PC-9 (cell line): Measurements from ENCODE around the gene ATP10A. TPM values are rescaled to one million over a fixed set of nuclear protein-coding genes. Genes with fewer than 3 reads are reported as not detected.

Experiments
- BruUV-seq: library from RNA; stranded (reverse); fragments of 400-500 nt; replicated peaks from 2 replicates; lab custom pipeline; 2021; lab: Mats Ljungman, UMichigan
- CTCF ChIA-PET: fragments of 300-600 bp; sonication (Branson Sonifier 250); formaldehyde crosslinking; loops from one replicate; lab custom pipeline; 2022; ENCODE audit warnings: antibody characterized with exemption; lab: Charles Lee
- POLR2A ChIA-PET: fragments of 300-600 bp; sonication (Branson Sonifier 250); formaldehyde crosslinking; loops from one replicate; lab custom pipeline; 2022; ENCODE audit warnings: antibody characterized with exemption; ENCODE audit not compliant: unreplicated experiment; lab: Charles Lee
- DNase-seq, 2 experiments: peaks; one replicate each; pipeline versions ENCODE4 v3.0.0 to v3.0.0-alpha.2; 2015 to 2022; ENCODE audit warnings: mixed read lengths in 1 of 2
- H2AFZ ChIP-seq: fragments of 200-600 bp; sonication (generic); 2 replicates; pipeline ENCODE4 v1.8.1; 2017; ENCODE audit warnings: antibody characterized with exemption
- H3F3A ChIP-seq: fragments of 200-600 bp; sonication (generic); 2 replicates; pipeline ENCODE4 v1.8.1; 2017; ENCODE audit warnings: antibody characterized with exemption, mild to moderate bottlenecking, low read depth; ENCODE audit not compliant: insufficient read depth
- H3K27ac ChIP-seq: fragments of 200-600 bp; sonication (generic); 2 replicates; pipeline ENCODE4 v1.6.1; 2016; ENCODE audit warnings: mixed run types
- H3K27me3 ChIP-seq: fragments of 200-600 bp; sonication (generic); 2 replicates; pipeline ENCODE4 v1.6.1; 2016; ENCODE audit warnings: low read depth, mixed run types; ENCODE audit not compliant: insufficient read depth
- H3K36me3 ChIP-seq: fragments of 200-600 bp; sonication (generic); 2 replicates; pipeline ENCODE4 v1.6.1; 2016; ENCODE audit warnings: low read depth, mixed run types
- H3K4me1 ChIP-seq: fragments of 200-600 bp; sonication (generic); replicated peaks from 2 replicates; pipeline ENCODE4 v1.6.1; 2016; ENCODE audit warnings: mixed run types; ENCODE audit not compliant: insufficient read depth
- H3K4me2 ChIP-seq: fragments of 200-600 bp; sonication (generic); 2 replicates; pipeline ENCODE4 v1.6.1; 2017; ENCODE audit warnings: mixed run types
- H3K4me3 ChIP-seq: fragments of 200-600 bp; sonication (generic); 2 replicates; pipeline ENCODE4 v1.6.1; 2016; ENCODE audit warnings: mixed run types
- H3K79me2 ChIP-seq: fragments of 200-600 bp; sonication (generic); 2 replicates; pipeline ENCODE4 v1.6.1; 2017; ENCODE audit warnings: low read depth, mixed run types
- H3K9me2 ChIP-seq: fragments of 200-600 bp; sonication (generic); 2 replicates; pipeline ENCODE4 v1.8.1; 2017; ENCODE audit warnings: mild to moderate bottlenecking; ENCODE audit not compliant: insufficient read depth
- H3K9me3 ChIP-seq: fragments of 200-600 bp; sonication (generic); 2 replicates; pipeline ENCODE4 v1.8.1; 2016; ENCODE audit warnings: low read depth; ENCODE audit not compliant: insufficient read depth
- H4K20me1 ChIP-seq: fragments of 200-600 bp; sonication (generic); 2 replicates; pipeline ENCODE4 v1.8.1; 2017; ENCODE audit not compliant: insufficient read depth
- EZH2 ChIP-seq: fragments of 200-600 bp; sonication (generic); IDR thresholded peaks from 2 replicates; pipeline ENCODE4 v1.8.0; 2017; ENCODE audit warnings: antibody characterized with exemption, low read depth
- intact Hi-C: fragments of 100-400 bp; cut with micrococcal nuclease; formaldehyde crosslinking; loops from one replicate; pipeline ENCODE4 v1.10.0; 2022; ENCODE audit not compliant: unreplicated experiment
- total RNA-seq: library from RNA; stranded (reverse); gene quantifications from 2 replicates; pipeline ENCODE4 v1.2.3, GENCODE V29; 2021
- TF ChIP-seq, protein P1 (sequence below): fragments of 200-600 bp; sonication (generic); conservative IDR thresholded peaks from 2 replicates; pipeline ENCODE4 v1.6.1; 2017; ENCODE audit warnings: mixed run types, antibody characterized with exemption, mild to moderate bottlenecking, moderate library complexity

The ATP10A gene
- total RNA-seq, 1 experiment from 2014 or later = not detected

- no TSS peak for BruUV-seq
- TF ChIP-seq EZH2 = no peak
- TF ChIP-seq, protein P1, sequence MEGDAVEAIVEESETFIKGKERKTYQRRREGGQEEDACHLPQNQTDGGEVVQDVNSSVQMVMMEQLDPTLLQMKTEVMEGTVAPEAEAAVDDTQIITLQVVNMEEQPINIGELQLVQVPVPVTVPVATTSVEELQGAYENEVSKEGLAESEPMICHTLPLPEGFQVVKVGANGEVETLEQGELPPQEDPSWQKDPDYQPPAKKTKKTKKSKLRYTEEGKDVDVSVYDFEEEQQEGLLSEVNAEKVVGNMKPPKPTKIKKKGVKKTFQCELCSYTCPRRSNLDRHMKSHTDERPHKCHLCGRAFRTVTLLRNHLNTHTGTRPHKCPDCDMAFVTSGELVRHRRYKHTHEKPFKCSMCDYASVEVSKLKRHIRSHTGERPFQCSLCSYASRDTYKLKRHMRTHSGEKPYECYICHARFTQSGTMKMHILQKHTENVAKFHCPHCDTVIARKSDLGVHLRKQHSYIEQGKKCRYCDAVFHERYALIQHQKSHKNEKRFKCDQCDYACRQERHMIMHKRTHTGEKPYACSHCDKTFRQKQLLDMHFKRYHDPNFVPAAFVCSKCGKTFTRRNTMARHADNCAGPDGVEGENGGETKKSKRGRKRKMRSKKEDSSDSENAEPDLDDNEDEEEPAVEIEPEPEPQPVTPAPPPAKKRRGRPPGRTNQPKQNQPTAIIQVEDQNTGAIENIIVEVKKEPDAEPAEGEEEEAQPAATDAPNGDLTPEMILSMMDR = no peak
- H4K20me1 ChIP-seq = no peaks in the 10 kb centered on the region
- DNase-seq = no peak
- no peaks in the 10 kb centered on the region for H3K79me2 ChIP-seq
- no peak overlapping the region for H2AFZ ChIP-seq
- peaks cover 13% of the 10 kb centered on the region for H3K27me3 ChIP-seq
- no peaks in the 10 kb centered on the region for H3K36me3 ChIP-seq
- no peaks in the 10 kb centered on the region for H3K4me1 ChIP-seq
- ChIA-PET POLR2A (no interaction called here), CTCF (no interaction called here)
- H3K4me3 ChIP-seq = no peak overlapping the region
- no peak overlapping the region for H3K27ac ChIP-seq
- H3F3A ChIP-seq = no peaks in the 10 kb centered on the region
- intact Hi-C loops = no loop called here
- H3K9me3 ChIP-seq = no peaks in the 10 kb centered on the region
- H3K9me2 ChIP-seq = no peaks in the 10 kb centered on the region
- no peak overlapping the region for H3K4me2 ChIP-seq
Measured at GRCh38 chr15:25792128-25792527, 71.0 kb downstream of the ATP10A start.

- Histone ChIP-seq H3K4me1 (no peaks in the 10 kb centered on the region), H3K27ac (no peak overlapping the region), H3F3A (no peaks in the 10 kb centered on the region), H3K9me3 (no peaks in the 10 kb centered on the region), H3K79me2 (no peaks in the 10 kb centered on the region), H2AFZ (no peak overlapping the region), H3K4me3 (no peak overlapping the region), H3K36me3 (no peaks in the 10 kb centered on the region), H4K20me1 (no peaks in the 10 kb centered on the region), H3K4me2 (no peak overlapping the region), H3K9me2 (no peaks in the 10 kb centered on the region), H3K27me3 (peaks cover 9% of the 10 kb centered on the region; the same call in 1 of the 2 replicates)
- TF ChIP-seq, protein P1 = no peak
- no peak for TF ChIP-seq EZH2
- intact Hi-C loops = no loop called here
- BruUV-seq = no TSS peak
- DNase-seq = no peak
- ChIA-PET CTCF (no interaction called here), POLR2A (no interaction called here)
Measured at GRCh38 chr15:25790000-25790660, 73.0 kb downstream of the ATP10A start.

GRCh38 chr15:25789616-25789999 lies 73.5 kb downstream of the ATP10A start:
- Histone ChIP-seq H3F3A (no peaks in the 10 kb centered on the region), H3K79me2 (no peaks in the 10 kb centered on the region), H3K4me3 (no peak overlapping the region), H2AFZ (no peak overlapping the region), H3K36me3 (no peaks in the 10 kb centered on the region), H3K4me1 (no peaks in the 10 kb centered on the region), H3K9me2 (no peaks in the 10 kb centered on the region), H3K27me3 (peaks cover 9% of the 10 kb centered on the region; the same call in 1 of the 2 replicates), H3K9me3 (no peaks in the 10 kb centered on the region), H3K4me2 (no peak overlapping the region), H3K27ac (no peak overlapping the region), H4K20me1 (no peaks in the 10 kb centered on the region)
- no peak for TF ChIP-seq EZH2
- TF ChIP-seq, protein P1 = no peak
- ChIA-PET CTCF (no interaction called here), POLR2A (no interaction called here)
- intact Hi-C loops = no loop called here
- DNase-seq = no peak
- BruUV-seq = no TSS peak
